Activated naive CD4-positive, alpha-beta T cell treated with anti-CD3 and anti-CD28 coated beads, Interleukin-2, amount 50 U/mL, for 16 hours (primary cell): ENCODE data around the gene BCL2L1.

Source experiments
- DNase-seq: peaks from one replicate; pipeline ENCODE4 v3.0.0-alpha.2; 2020

Gene BCL2L1

GRCh38 chr20:31723319-31724078, 831 bp upstream of the BCL2L1 start:
- peak; percentile 99 for DNase-seq

DNA sequence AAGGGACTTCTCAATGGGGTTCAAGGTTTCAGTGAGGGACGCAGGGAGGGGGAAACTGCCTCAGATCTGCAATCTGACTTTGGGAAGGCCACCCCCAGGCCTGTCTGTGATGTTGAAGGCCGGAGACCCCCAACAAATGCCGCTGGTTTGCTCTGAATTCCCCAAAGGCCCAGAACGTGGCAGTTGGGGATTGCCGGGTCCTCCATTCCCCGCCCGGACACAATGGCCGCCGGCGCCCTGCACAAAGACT, 326 bp upstream of the BCL2L1 start:
- no peak for DNase-seq

GRCh38 chr20:31721408-31722256, 1.0 kb downstream of the BCL2L1 start:
- DNase-seq = peak; percentile 17

DNA sequence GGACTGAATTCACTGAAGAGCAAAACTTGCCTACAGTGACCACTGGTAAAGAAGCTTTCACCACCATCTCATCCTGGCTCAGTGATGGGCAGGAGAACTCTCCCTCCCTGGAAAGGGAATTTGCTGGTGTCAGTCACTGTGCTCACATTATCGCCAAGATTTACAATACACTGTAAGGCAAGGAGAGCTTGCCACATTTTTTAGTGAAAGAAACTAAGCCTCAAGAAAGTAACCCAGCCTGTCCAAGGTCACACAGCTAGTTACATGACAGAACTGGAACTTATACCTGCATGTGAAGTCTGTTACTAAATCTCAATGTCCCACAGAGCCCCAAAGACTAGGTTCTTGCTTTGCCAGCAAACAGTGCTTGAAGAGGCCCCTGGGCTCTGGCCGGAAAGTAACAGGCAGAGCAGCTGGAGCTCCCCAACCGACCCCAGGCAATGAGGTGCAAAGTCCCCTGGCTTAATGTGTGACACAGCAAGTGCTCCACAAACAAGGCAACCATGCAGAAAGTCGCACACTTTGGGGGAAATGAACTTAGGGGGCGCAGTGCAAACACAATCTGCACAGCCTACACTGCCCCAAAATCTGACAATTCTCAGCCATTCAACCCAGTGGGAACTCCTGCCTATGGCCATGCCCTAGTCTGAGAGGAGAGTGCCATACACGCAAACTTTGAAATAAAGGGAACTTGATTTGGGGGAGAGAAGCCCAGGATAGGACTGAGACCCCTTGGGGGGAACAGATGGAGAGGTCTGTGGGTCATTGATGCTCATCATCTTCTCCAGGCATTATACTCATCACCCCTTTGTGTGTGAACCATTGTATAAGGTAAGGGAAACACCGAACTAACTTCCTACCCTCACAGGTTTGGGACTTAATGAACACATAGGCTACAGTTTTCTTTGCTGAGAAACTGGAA, 1.9 kb downstream of the BCL2L1 start:
- peak; percentile 19 for DNase-seq

- DNase-seq = no peak
Measured at GRCh38 chr20:31719644-31720485, 2.8 kb downstream of the BCL2L1 start.

GRCh38 chr20:31718952-31719643, 3.6 kb downstream of the BCL2L1 start:
- DNase-seq = no peak

DNA sequence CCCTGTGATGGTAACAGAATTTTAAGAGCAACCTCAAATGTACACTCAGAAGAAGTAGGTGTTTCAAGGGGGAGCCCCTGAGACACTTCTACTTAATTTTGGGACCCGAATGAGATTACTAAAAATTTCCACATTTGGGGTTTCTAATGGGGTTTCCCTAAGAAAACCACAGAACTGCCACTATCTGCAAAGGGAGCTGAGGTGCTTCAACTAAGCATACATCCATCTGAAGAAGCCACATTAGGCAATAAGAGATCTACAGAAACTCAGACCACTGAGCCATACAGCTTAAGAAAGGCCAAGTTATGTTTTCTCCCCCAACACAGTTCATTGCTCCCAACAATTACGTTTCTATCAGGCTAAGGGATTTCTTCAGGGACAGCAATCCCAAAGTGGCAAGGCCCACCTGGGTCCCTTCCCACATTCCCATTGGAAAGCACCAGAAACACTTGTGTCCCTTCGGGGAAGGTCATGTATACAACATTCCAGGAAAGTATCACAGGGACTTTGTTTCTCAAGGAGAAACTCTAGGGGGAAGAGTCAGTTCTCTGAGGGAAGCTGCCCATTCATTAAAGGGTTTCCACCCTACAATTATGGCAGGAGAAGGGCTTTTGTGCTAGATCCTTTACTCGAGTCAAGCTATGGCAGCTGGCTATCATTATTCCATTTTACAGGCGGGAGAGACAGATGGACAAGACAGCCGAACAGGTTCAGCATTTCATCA, 5.0 kb downstream of the BCL2L1 start:
- DNase-seq = peak; percentile 27

GRCh38 chr20:31716818-31717477, 5.7 kb downstream of the BCL2L1 start:
- DNase-seq = no peak

GRCh38 chr20:31716351-31716750, 6.3 kb downstream of the BCL2L1 start:
- no peak for DNase-seq

GRCh38 chr20:31715766-31716165, 6.9 kb downstream of the BCL2L1 start:
- DNase-seq = no peak

GRCh38 chr20:31713312-31714273, 9.1 kb downstream of the BCL2L1 start:
- no peak for DNase-seq

DNA sequence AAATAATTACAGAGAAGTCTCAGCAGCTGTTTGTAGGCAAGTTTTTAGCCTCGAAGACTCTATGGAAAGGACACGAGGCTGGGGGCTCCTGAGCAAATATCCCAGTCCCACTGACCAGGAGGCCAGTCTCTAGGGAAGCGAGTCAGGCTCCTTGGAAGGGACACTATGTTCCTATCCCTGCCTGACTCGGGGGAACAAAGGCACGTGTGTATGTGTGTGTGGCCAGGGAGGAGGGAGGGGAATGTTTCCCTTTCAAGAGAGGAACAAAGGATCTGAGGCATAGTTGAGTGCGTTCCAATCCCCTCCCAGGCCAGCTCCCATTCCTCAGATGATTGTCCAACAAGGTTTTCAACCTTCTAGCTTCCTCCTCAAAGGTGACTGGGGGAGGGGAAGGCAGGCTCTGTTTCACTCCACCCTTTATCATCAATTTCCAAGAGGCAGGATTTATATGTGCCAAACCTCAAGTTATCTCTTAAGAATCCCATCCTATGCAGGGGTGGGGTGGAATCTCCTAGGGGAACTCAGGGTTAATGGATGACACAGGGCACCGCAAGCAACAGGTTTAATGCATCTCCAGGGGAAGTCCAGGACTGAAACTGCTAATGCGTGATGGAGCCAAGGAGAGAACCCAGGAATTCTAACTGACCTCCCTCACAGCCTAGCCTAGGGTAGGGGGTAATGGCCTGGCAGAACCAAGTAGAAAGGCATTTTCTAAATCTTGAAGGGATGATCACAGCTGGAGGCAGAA, 9.9 kb downstream of the BCL2L1 start:
- no peak for DNase-seq

- no peak for DNase-seq
Measured at GRCh38 chr20:31712112-31712553, 10.5 kb downstream of the BCL2L1 start.

- no peak for DNase-seq
Measured at GRCh38 chr20:31711179-31712111, 11.2 kb downstream of the BCL2L1 start.

DNA sequence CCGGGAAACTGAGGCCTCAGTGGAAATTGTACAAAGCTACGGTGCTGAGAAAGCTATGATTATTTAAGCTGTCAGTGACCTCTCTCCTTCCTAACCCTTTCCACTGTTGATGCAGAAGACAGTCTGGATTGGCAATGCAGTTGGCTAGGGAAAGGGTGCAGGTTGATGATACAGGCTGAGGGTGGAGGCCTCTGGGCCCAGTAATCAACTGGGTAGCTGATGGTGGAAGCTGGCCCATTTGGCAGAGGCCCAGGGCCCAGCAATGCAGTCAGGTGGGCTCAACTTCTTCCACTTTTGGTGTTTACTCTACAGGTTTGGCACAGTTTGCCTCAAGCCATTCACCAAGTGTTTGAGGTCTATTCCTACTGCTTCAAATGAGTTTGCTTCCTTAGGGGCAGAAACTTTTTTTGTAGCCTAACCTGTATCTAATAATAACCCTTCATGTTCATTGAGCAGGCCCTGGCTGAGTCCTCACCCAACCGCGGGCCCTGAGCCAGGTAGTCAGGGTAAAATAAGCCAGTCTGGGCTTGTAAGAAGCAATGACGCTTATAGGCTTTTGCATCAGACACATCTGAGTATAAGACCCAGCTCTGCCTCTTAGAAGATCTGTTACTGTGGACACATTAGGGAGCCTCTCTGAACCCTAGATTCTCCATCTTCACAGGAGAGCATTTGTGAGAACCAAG, 12.1 kb downstream of the BCL2L1 start:
- DNase-seq = no peak

DNA sequence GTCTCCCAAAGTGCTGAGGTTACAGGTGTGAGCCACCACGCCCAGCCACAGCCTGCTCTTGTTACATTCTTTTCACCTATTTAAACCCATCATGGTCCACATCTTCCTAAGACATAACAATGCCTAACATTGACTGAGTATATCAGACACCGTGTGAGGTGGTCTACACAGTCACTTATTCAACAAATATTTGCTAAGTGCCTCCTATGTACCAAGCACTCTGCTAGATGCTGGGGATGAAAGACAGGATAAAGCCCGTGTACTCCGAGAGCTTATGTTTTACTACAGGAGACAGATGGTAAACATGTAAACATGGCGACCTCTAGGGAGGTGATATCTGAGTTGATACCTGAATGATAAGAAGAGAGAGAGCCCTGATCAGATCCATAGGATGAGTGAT, 12.7 kb downstream of the BCL2L1 start:
- DNase-seq = no peak
